ENCODE measurements around the gene HACD4.
A peak's percentile ranks its signal among the peaks of the same experiment; 100 is the strongest.
"Not testable (repeated sequence)": the region's sequence is repeated elsewhere in the genome, so short reads cannot be mapped to it uniquely, and the experiment has no call there.

The HACD4 gene

DNA sequence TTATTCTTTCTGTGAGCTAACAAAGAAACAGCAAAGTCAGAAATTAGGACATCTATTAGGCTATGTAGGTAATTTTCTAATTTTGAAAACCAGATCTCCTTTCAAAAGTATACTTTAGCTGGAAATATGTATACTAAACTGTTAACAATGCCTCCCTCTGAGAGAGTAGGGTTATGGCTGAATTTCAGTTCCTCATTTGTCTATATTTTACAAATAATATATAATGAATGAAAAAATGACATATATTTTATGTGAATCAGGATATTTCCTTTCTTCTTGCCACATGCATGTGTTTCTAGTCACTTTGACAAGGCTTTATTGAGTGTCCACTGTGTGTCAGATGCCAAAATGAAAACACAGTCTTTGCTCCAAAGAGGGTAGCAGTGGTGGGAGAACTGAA lies 15.4 kb downstream of the HACD4 start:
- DNase-seq: no peak

DNA sequence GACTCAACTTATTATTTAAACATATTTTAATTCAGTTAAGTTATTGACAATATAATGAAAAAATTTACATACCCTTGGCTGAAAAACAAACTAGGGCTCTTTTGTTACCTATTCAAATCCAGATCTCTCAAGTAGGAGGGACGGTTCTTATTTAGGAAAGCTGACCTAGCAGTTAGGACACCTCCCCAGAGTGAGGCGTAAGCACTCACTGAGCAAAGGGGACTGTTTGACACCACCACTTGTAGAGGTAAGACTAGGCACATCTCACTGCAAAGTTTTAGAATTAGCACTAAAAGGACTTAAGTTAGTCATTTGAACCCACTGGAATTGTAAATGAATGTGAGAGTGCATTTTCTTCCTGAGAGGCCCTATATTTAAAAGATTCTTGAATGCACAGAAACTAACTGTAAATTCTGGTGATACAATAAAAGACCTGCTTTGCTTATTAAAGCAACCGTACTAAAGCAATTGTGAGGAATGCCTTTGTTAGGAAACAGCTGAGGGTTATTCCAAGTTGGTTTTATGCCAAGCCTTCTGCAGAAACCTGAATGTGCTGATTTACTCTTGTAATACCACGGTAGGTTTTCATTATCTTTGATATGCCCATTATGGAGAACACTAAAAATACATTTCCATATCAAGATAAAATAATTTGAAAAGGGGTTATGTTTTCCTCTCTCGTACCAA lies 16.2 kb downstream of the HACD4 start:
- no peak for DNase-seq

DNA sequence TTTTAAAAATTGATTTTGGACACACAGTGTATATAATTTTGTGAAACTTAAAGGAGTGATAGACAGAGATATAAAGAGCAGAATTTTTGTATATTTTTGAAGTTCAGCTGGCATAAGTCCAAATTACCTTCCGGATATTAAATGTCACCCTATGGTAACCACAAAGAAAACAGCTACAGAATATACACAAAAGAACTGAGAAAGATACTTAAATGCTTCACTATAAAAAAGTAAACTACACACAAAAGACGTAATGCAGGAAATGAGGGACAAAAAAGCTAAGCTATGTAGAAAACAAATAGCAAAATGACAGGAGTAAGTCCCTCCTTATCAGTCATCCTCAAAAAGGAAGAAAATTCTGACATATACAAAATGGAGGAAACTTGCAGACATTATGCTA lies 29.4 kb downstream of the HACD4 start:
- no peak for DNase-seq

DNA sequence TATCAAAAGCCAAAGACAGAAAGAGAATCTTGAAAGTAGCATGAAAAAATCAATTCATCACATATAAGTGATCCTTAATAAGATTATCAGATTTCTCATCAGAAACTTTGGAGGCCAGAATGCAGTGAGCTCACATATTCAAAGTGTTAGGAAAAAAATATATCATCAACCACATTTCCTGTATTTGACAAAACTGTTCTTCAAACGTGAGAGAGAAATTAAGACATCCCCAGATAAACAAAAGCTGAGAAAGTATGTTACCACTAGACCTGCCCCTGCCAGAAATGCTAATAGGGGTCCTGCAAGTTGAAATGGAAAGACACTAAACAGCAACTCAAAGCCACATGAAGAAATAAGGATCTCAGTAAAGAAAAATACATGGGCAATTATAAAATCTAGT lies 29.9 kb downstream of the HACD4 start:
- no peak for DNase-seq

DNA sequence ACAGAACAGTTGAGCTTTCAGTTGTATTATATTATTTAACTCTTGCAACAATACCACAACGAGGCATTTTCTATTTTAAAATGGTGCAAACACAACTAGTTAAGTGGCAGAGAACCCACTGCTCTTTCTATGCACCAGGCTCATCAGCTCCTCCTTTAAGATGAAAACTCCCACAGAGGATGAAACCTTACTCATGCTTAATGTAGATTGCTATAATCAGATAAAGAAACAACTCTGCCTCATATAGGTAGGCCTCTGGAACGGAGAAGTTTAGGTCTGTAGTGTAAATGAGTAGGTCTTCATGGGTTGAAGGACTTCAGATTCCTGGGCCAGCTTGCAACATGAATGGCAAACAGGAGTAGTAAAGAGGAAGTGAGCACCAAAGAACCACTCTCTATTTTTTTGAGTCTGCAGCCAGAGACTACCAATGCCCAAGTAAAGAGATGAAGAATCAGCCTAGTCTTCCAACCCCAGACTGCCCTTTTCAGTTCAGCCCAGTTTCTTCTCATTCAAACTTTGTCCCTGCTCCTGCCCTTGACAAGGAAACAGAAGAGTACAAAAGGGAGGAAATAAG lies 33.9 kb downstream of the HACD4 start:
- DNase-seq: no peak

DNA sequence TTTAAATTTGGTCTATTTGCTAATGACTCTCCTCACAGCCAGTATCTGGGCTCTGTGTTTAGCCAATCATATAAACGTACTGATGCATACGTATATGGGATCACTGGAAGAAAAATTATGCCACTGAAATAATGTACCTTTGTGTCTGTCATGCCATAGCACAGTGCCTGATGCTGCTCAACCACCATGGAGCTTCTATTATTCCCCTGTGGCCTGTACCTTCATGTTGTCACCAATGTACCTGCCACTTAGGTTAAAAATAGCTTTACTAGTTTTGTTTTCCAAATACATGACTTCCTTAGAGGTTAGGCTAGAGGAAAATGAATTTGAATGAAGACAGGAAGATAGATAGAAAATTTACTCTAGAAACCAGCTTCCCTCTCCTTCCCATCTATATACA lies 34.6 kb downstream of the HACD4 start:
- no peak for DNase-seq

DNA sequence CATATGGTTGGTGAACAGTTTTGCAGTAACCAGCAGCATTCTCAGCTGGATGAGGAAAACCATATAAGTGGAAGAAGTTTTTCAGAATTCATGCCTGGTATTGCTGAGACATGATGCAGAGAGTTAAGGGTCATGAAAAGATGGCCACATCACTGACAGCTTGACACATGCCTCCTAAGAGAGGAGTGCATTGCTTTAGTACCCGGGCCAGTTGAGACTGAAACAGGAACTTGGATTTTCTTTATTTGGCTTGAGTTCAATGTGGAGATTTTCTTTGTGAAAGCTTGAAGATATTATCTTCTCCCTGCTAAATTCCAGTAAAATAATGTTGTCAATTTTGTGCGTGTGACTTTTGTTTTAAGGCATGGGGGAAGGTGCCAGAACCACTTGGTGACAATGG lies 35.8 kb downstream of the HACD4 start:
- no peak for DNase-seq

DNA sequence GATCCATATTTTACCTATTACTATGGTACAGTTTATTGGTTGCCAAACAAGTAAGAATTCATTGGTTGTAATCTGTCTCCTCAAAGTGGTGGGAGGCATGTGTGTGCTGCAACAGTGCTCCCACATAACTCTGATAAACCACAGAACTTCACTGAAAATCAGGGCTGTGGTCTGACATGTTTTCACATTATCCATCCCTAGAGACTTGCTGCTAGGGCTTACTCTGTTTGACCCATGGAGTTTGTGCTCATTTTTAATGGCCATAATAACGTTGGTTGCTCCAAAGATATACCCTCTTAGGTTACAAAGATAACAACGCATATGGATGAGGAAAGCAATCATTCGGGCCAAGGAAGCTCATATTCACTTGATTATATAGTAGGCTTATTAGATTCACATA lies 37.0 kb downstream of the HACD4 start:
- DNase-seq: no peak

DNA sequence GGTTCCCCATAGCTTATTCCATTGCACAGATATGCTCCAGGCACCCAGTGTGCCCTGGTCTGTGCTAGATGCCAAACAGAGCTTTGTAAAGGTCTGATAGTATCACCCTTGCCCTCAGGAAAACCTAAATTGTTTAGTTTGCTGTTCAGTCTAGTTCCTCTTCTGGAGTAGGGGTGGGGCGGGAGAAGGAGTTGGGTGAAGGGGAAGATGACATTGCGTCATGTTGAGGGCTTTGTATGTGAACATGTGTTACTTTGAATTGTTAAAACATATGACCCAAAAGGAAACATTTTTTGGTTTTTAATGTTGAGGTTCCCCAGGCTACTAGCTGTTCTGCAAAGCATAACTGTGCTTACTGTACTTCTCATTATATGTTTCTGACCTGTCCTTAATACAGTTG lies 40.6 kb downstream of the HACD4 start:
- DNase-seq: peak; percentile 34

DNA sequence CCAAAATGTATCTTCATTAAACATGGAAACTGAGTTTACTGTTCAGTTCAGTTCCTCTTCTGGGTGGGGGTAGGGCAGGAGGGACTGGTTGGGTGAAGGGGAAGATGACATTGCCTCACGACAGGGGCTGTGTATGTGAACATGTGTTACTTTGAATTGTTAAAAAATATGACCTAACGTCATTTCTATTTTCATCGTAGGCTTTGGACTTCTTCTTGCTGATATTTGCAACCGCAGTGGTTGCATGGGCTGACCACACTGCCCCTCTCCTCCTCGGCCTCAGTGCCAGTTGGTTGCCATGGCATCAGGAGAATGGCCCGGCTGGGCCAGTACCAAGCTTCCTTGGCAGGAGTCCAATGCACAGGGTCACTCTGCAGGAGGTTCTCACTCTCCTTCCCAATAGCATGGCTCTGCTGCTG lies 41.5 kb downstream of the HACD4 start:
- DNase-seq: no peak

DNA sequence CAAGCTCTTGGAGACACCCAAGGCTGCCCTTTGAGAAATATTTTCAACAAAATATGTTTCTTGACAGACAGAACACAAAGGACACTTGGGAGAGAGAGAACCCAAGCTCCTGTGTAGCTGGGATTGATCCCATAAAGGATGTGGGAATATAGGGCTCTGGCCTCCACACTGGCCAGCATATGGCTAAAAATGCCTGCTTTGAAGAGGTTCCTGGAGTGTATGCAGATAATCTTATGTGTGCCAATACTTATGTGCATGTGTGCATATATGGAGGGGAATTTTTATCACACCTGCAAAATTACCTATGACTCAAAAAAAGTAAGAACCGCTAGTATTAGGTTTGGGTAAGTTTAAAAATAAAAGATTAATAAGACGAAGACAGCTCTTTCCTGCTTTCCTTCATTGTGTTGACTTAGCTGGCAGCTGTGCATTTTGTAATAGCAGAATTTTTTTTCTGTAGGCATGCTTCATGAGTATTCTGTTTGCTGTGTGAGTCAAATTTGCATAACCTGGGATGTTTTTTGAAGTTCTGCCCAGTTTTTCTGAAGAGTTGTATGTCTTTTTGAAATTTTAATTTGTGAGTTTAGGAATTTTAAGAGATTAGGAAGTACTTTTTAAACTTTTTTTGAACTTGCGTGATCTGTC lies 42.6 kb downstream of the HACD4 start:
- DNase-seq: no peak

DNA sequence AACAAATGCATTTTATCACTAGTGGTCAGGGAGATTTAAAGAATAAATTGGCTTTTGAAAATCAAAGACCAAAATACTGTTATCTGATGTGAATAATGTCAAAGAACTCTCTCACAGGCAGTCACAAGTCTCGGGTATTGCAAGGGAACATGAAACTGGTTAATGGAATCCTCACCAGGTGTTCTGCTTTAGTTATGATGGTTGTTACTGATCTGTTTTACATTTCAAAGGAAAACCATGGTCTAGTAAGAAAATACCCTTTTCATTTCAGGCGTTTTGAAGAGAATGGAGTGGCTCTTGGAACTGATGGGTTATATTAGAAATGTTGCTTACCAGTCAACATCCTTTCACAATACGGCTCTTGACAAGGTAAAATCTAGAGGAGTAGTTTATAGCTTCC lies 43.4 kb downstream of the HACD4 start:
- no peak for DNase-seq

DNA sequence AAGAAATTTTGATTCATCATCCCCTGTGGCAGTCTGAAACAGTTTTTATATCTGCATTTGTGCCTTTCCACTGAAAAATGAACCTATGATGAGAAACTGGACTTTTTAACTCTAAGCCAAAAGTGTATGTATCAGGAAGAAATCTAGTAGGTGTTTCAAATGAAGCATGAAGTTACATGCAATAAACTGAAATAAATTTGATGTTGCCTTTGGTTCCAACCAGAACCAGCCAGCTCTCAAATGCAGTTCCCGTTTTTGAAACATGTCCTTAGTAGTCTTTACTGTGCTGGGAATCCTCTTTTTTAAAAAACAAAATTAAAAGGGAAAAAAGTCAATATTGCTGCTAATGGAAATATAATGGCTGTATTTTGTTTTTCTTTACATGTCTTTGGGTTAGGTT lies 43.9 kb downstream of the HACD4 start:
- no peak for DNase-seq

DNA sequence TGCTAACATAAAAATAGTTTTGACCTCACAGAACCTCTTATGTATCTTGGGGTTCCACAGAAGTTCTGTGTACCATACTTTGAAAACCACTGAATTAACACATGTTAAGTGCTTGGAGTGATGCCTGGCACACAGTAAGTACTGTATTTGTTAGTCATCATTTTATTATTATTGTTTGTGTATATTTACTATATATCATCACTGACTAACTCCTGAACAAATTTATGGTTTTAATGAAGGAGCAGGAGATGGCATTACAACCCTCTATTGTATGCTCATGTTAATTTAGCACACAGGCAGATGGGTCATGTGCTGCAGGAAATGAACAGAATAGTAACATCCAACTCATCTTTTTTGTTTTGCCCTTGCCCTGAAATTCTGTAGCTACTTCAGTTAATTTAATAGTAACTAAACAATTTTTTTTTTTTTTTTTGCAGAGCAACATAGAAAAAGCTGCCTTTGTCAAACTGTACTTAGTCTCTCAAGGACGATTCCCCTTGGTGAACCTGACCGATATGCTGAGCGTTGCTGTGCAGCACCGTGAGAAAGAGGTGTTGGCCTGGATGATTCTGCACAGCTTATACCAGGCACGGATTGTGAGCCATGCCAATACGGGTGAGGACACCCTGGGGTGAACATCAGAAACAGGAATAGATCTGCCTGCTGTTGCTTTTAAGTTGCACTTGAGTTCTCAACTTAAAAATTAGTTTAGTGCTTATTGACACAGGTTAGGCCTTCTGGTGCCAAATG lies 45.4 kb downstream of the HACD4 start:
- no peak for DNase-seq

DNA sequence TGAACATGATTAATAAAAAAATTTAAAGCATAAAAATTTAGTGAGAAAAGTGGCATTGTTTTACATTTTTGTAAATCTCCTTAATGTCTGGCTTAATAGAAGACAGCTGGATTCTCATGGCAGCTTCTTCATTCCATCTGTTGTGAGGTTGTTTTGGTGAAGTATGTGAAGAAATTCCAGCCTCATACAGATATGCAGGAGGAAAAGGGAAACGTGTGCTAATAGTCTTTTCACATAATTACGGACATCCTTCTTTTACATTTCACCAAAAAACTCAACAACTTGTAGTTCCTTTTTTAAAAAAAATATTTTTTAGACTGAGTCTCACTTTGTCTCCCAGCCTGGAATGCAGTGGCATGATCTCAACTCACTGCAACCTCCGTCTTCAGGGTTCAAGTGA lies 46.9 kb downstream of the HACD4 start:
- no peak for DNase-seq

DNA sequence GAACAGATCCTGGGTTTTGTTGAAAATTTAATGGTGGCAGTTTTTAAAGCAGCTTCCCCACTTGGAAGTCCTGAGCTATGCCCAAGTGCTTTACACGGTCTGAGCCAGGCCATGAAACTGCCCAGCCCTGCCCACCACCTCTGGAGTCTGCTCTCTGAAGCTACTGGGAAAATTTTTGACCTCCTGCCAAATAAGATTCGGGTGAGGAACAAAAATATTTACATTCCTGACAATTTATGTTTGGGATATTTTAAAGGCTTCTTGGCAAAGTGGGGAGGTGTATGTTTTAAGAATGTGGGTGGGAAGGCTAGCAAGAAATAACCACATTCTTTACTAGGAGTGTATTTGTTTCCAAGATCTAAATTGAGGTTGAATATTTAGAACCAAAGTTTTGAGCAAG lies 50.0 kb downstream of the HACD4 start:
- DNase-seq: no peak

DNA sequence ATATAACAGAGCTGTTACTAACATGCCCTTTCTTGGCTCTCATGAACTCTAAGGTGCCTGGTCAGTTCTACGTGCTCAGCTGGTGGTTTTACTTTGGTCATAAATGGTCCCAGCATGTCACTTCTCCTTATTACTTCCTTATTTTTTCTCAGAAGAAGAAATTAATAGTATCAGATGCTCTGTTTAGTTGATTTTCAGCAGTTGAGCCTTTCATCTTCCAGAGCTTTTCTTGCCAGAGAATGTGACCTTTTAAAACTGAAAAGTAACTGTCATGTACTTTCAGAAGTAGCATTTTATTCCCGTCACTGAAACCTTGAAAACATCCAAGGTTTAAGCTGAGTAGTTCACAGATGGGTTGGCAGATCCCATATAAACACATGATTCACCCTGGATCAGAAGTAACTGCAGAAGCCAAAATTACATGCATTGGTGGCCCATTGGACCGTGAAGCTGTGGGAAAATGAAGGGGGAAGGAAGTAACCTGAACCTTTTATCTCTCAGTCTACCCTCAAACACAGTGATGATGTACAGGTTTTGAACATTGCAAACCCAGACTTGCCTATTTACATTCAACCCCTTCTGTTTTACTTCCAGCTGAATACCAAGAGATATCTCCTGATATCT lies 50.5 kb downstream of the HACD4 start:
- DNase-seq: no peak

DNA sequence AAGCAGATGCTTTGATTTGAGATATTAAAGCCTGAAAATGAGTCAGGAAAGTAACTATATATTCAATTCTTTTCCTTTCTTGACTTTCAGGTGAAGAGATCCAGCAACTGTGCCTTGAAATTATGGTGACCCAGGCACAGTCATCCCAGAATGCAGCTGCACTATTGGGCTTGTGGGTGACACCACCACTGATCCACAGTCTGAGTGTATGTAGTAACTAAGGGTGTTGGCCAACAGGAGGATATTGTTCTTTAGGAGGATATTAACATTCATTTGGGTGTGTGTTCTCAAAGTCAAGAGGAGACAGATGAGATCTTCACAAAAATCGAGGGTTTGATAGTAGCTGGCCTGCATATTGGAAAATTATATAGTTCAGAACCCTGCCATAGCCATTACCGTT lies 53.2 kb downstream of the HACD4 start:
- DNase-seq: no peak

DNA sequence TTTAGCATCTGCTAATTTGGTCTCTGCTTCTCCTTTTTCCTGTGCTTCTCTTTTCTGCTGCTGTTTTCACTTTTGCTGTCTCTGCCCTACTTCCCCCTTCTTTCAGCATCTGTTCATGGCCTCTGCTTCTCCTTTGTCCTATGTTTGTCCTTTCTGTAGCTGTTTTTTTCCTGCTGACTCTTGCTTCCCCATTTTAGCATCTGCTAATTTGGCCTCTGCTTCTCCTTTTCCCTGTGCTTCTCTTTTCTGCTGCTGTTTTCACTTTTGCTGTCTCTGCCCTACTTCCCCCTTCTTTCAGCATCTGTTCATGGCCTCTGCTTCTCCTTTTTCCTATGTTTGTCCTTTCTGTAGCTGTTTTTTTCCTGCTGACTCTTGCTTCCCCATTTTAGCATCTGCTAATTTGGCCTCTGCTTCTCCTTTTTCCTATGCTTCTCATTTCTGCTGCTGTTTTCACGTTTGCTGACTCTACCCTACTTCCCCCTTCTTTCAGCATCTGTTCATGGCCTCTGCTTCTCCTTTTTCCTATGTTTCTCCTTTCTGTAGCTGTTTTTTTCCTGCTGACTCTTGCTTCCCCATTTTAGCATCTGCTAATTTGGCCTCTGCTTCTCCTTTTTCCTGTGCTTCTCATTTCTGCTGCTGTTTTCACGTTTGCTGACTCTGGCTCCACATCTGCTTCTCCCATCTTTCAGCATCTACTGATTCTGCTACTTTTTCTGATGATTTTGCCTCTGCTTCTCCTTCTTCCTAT lies 57.1 kb downstream of the HACD4 start:
- not testable (repeated sequence) for DNase-seq

DNA sequence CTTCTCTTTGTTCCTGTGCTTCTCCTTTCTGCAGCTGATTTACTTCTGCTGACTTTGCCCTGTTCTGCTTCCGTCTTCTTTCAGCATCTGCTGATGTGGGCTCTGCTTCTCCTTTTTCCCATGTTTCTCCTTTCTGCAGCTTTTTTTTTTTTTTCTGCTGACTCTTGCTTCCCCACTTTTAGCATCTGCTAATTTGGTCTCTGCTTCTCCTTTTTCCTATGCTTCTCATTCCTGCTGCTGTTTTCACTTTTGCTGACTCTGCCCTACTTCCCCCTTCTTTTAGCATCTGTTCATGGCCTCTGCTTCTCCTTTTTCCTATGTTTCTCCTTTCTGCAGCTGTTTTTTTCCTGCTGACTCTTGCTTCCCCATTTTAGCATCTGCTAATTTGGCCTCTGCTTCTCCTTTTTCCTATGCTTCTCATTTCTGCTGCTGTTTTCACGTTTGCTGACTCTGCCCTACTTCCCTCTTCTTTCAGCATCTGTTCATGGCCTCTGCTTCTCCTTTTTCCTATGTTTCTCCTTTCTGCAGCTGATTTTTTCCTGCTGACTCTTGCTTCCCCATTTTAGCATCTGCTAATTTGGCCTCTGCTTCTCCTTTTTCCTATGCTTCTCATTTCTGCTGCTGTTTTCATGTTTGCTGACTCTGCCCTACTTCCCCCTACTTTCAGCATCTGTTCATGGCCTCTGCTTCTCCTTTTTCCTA lies 58.0 kb downstream of the HACD4 start:
- DNase-seq: not testable (repeated sequence)

DNA sequence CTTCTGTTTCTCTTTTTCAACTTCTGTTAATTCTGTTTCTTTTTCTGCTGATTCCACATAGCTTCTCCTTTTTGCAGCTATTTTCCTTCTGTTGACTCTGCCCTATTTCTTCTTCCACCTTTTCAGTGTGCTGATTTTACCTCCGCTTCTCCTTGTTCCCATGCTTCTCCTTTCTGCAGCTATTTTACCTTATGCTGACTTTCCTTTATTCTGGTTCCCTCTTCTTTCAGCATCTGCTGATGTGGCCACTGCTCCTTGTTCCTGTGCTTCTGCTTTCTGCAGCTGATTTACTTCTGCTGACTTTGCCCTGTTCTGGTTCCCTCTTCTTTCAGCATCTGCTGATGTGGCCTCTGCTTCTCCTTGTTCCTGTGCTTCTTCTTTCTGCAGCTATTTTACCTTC lies 58.8 kb downstream of the HACD4 start:
- DNase-seq: no peak

Data from KG1 (cell line).